ENCODE measurements around the gene NMNAT3.

DNA sequence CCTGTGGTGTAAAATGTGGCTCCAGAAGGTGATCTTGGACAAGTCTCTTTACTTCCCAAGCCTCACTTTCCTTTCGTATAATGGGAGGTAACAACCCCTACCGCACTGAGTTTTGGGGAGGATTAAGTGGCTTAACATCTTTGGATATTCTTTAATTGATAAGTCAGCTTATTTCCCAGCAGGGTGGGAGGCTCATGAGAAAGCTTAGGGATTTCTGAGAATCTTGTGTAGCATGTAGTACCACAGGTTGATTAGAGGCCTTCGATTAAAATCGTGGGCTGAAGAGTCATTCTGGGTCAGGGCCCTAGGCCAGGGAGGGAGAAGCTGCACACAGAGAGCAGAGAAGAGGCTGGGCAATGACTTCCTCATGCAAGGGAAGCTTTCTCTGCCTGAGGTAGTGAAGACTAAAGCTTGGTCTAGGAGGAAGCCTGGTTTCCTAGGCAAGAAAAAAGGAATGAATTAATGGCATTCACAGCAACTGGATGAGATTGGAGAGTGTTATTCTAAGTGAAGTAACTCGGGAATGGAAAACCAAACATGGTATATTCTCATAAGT, 1.5 kb upstream of the NMNAT3 start:
- TF ChIP-seq, protein P1, sequence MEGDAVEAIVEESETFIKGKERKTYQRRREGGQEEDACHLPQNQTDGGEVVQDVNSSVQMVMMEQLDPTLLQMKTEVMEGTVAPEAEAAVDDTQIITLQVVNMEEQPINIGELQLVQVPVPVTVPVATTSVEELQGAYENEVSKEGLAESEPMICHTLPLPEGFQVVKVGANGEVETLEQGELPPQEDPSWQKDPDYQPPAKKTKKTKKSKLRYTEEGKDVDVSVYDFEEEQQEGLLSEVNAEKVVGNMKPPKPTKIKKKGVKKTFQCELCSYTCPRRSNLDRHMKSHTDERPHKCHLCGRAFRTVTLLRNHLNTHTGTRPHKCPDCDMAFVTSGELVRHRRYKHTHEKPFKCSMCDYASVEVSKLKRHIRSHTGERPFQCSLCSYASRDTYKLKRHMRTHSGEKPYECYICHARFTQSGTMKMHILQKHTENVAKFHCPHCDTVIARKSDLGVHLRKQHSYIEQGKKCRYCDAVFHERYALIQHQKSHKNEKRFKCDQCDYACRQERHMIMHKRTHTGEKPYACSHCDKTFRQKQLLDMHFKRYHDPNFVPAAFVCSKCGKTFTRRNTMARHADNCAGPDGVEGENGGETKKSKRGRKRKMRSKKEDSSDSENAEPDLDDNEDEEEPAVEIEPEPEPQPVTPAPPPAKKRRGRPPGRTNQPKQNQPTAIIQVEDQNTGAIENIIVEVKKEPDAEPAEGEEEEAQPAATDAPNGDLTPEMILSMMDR (IDR thresholded peaks at IDR 0.05) = no peak
- no peak for TF ChIP-seq POLR2A (IDR thresholded peaks at IDR 0.05)

Measured in right lobe of liver (tissue), 4 donors.